ENCODE data around the gene NEGR1.

- TF ChIP-seq CTCF (IDR thresholded peaks at IDR 0.05) (no peak), POLR2A (IDR thresholded peaks at IDR 0.05) (no peak)
These were observed 632.2 kb downstream of the NEGR1 start for GRCh38 chr1:71650119-71650518.
